ENCODE data around the gene ANKUB1.
A peak's percentile ranks its signal among the peaks of the same experiment; 100 is the strongest.

ANKUB1 gene

GRCh38 chr3:149764302-149764701 is 28.1 kb downstream of the ANKUB1 start:
- no peak for DNase-seq (ENCODE audit: low read depth, low spot score)

GRCh38 chr3:149763565-149764195 is 28.7 kb downstream of the ANKUB1 start:
- DNase-seq (ENCODE audit: low read depth, low spot score), result no peak

- DNase-seq (ENCODE audit: low read depth, low spot score), result no peak
Measured at GRCh38 chr3:149753717-149754116, 38.6 kb downstream of the ANKUB1 start.

- DNase-seq (ENCODE audit: low read depth, low spot score), result no peak
Measured at GRCh38 chr3:149752788-149753136, 39.6 kb downstream of the ANKUB1 start.

GRCh38 chr3:149752051-149752787 is 40.1 kb downstream of the ANKUB1 start, which contains the start of gene COMMD2:
COMMD2 (minus strand) TSS chr3:149752489; CDS start chr3:149752444, 45 bp downstream.
- peak; percentile 51 for DNase-seq (ENCODE audit: low read depth, low spot score)

GRCh38 chr3:149751551-149751950 is 40.8 kb downstream of the ANKUB1 start:
- no peak for DNase-seq (ENCODE audit: low read depth, low spot score)

- DNase-seq (ENCODE audit: low read depth, low spot score), result no peak
Measured at GRCh38 chr3:149744606-149745005, 47.7 kb downstream of the ANKUB1 start.

- no peak for DNase-seq (ENCODE audit: low read depth, low spot score)
Measured at GRCh38 chr3:149744151-149744550, 48.2 kb downstream of the ANKUB1 start.

GRCh38 chr3:149739396-149739795 is 53.0 kb downstream of the ANKUB1 start:
- DNase-seq (ENCODE audit: low read depth, low spot score), result no peak

GRCh38 chr3:149738876-149739275 is 53.5 kb downstream of the ANKUB1 start:
- DNase-seq (ENCODE audit: low read depth, low spot score), result no peak

GRCh38 chr3:149736953-149737205 is 55.5 kb downstream of the ANKUB1 start:
- DNase-seq (ENCODE audit: low read depth, low spot score), result no peak

GRCh38 chr3:149736175-149736952 is 56.0 kb downstream of the ANKUB1 start:
- DNase-seq (ENCODE audit: low read depth, low spot score), result no peak

- no peak for DNase-seq (ENCODE audit: low read depth, low spot score)
Measured at GRCh38 chr3:149732234-149732633, 60.1 kb downstream of the ANKUB1 start.

- no peak for DNase-seq (ENCODE audit: low read depth, low spot score)
Measured at GRCh38 chr3:149727656-149728055, 64.7 kb downstream of the ANKUB1 start.

GRCh38 chr3:149726716-149727407 is 65.5 kb downstream of the ANKUB1 start:
- no peak for DNase-seq (ENCODE audit: low read depth, low spot score)

- no peak for DNase-seq (ENCODE audit: low read depth, low spot score)
Measured at GRCh38 chr3:149723781-149724180, 68.6 kb downstream of the ANKUB1 start.

- no peak for DNase-seq (ENCODE audit: low read depth, low spot score)
Measured at GRCh38 chr3:149720918-149721317, 71.4 kb downstream of the ANKUB1 start.

- DNase-seq (ENCODE audit: low read depth, low spot score), result peak; percentile 68
Measured at GRCh38 chr3:149717391-149718056, 74.8 kb downstream of the ANKUB1 start.

GRCh38 chr3:149716984-149717383 is 75.4 kb downstream of the ANKUB1 start:
- DNase-seq (ENCODE audit: low read depth, low spot score), result no peak

GRCh38 chr3:149715247-149715646 is 77.1 kb downstream of the ANKUB1 start:
- no peak for DNase-seq (ENCODE audit: low read depth, low spot score)

- DNase-seq (ENCODE audit: low read depth, low spot score), result no peak
Measured at GRCh38 chr3:149713730-149714654, 78.4 kb downstream of the ANKUB1 start.
